HEK293 (cell line): Measurements from ENCODE around the gene COX20.

Experiments
- CTCF ChIA-PET: fragments of 350-600 bp; formaldehyde crosslinking; extraction: SDS; loops from one replicate; lab custom pipeline; 2021; ENCODE audit warnings: antibody characterized with exemption; lab: Yijun Ruan, JAX
- POLR2A ChIA-PET: fragments of 300-600 bp; formaldehyde crosslinking; extraction: SDS; loops from one replicate; lab custom pipeline; 2020; ENCODE audit warnings: antibody characterized with exemption, inconsistent platforms; lab: Yijun Ruan, JAX
- H3K27ac ChIP-seq: fragments of 200-500 bp; sonication (Bioruptor generic); 2 replicates; pipeline ENCODE4 v1.5.1; 2014; ENCODE audit warnings: low read depth, low read length, control low read depth, inconsistent platforms; ENCODE audit errors: extremely low read depth
- H3K36me3 ChIP-seq, 2 experiments: fragments of 200-500 bp in 1 of 2; sonication (Bioruptor generic) in 1 of 2; 1 replicate in 1 of 2; 2 replicates in 1 of 2; pipeline ENCODE4 v1.5.1; 2014 to 2017; ENCODE audit warnings: inconsistent platforms in 2 of 2, low read length in 2 of 2; ENCODE audit not compliant: control insufficient read depth in 2 of 2, insufficient read depth in 1 of 2
- H3K4me1 ChIP-seq: fragments of 200-500 bp; sonication (Bioruptor generic); 2 replicates; pipeline ENCODE4 v1.5.1; 2014; ENCODE audit warnings: mild to moderate bottlenecking, low read length, inconsistent platforms; ENCODE audit not compliant: control insufficient read depth, insufficient read depth
- H3K4me3 ChIP-seq: 2 replicates; pipeline ENCODE4 v1.5.1; 2011; ENCODE audit warnings: low read depth, mild to moderate bottlenecking, control low read depth, low read length, moderate library complexity
- H3K9me3 ChIP-seq: fragments of 200-500 bp; sonication (Bioruptor generic); 2 replicates; pipeline ENCODE4 v1.5.1; 2014; ENCODE audit warnings: low read depth, low read length, inconsistent platforms; ENCODE audit not compliant: control insufficient read depth, insufficient read depth
- BCL11A ChIP-seq: fragments of 450-650 bp; formaldehyde crosslinking; IDR thresholded peaks from 2 replicates; pipeline ENCODE4 v1.5.1; 2016; ENCODE audit warnings: low read depth, missing biosample characterization, missing genetic modification characterization
- EGR2 ChIP-seq: fragments of 450-650 bp; formaldehyde crosslinking; IDR thresholded peaks from 2 replicates; pipeline ENCODE4 v1.5.1; 2016; ENCODE audit warnings: low read depth, missing biosample characterization, missing genetic modification characterization
- IKZF3 ChIP-seq: fragments of 450-650 bp; IDR thresholded peaks from 2 replicates; pipeline ENCODE4 v1.5.0; 2018; ENCODE audit warnings: missing biosample characterization, mild to moderate bottlenecking, missing genetic modification characterization, moderate library complexity
- REPIN1 ChIP-seq: fragments of 450-650 bp; formaldehyde crosslinking; IDR thresholded peaks from 2 replicates; pipeline ENCODE4 v1.5.1; 2017; ENCODE audit warnings: missing biosample characterization, missing genetic modification characterization, low read depth
- ZBTB17 ChIP-seq: fragments of 450-650 bp; formaldehyde crosslinking; IDR thresholded peaks from 2 replicates; pipeline ENCODE4 v1.5.1; 2016; ENCODE audit warnings: missing biosample characterization, missing genetic modification characterization
- ZNF112 ChIP-seq: fragments of 450-650 bp; formaldehyde crosslinking; IDR thresholded peaks from 2 replicates; pipeline ENCODE4 v1.5.0; 2017; ENCODE audit warnings: missing biosample characterization, missing genetic modification characterization
- ZNF132 ChIP-seq: fragments of 450-650 bp; formaldehyde crosslinking; IDR thresholded peaks from 2 replicates; pipeline ENCODE4 v1.5.1; 2017; ENCODE audit warnings: missing biosample characterization, missing genetic modification characterization, borderline replicate concordance
- ZNF138 ChIP-seq: fragments of 450-650 bp; formaldehyde crosslinking; IDR thresholded peaks from 2 replicates; pipeline ENCODE4 v1.5.1; 2016; ENCODE audit warnings: missing biosample characterization, missing genetic modification characterization, borderline replicate concordance
- ZNF175 ChIP-seq: fragments of 450-650 bp; formaldehyde crosslinking; IDR thresholded peaks from 2 replicates; pipeline ENCODE4 v1.5.1; 2016; ENCODE audit warnings: missing biosample characterization, missing genetic modification characterization
- ZNF248 ChIP-seq: fragments of 450-650 bp; formaldehyde crosslinking; IDR thresholded peaks from 2 replicates; pipeline ENCODE4 v1.5.1; 2017; ENCODE audit warnings: missing biosample characterization, missing genetic modification characterization
- ZNF302 ChIP-seq: fragments of 450-650 bp; formaldehyde crosslinking; IDR thresholded peaks from 2 replicates; pipeline ENCODE4 v1.5.1; 2016; ENCODE audit warnings: missing biosample characterization, missing genetic modification characterization, low read depth
- ZNF311 ChIP-seq: fragments of 450-650 bp; formaldehyde crosslinking; IDR thresholded peaks from 2 replicates; pipeline ENCODE4 v1.5.1; 2017; ENCODE audit warnings: missing biosample characterization, missing genetic modification characterization, borderline replicate concordance
- ZNF350 ChIP-seq: fragments of 450-650 bp; formaldehyde crosslinking; IDR thresholded peaks from 2 replicates; pipeline ENCODE4 v1.5.0; 2017; ENCODE audit warnings: missing biosample characterization, mild to moderate bottlenecking, missing genetic modification characterization
- ZNF354C ChIP-seq: fragments of 450-650 bp; formaldehyde crosslinking; IDR thresholded peaks from 2 replicates; pipeline ENCODE4 v1.5.1; 2016; ENCODE audit warnings: missing biosample characterization, missing genetic modification characterization, low read depth, borderline replicate concordance
- ZNF423 ChIP-seq: fragments of 450-650 bp; formaldehyde crosslinking; IDR thresholded peaks from 2 replicates; pipeline ENCODE4 v1.5.1; 2016; ENCODE audit warnings: missing biosample characterization, missing genetic modification characterization
- ZNF501 ChIP-seq: fragments of 450-650 bp; formaldehyde crosslinking; IDR thresholded peaks from 2 replicates; pipeline ENCODE4 v1.5.1; 2016; ENCODE audit warnings: missing biosample characterization, missing genetic modification characterization
- ZNF555 ChIP-seq: fragments of 450-650 bp; formaldehyde crosslinking; conservative IDR thresholded peaks from 2 replicates; pipeline ENCODE4 v1.5.1; 2017; ENCODE audit warnings: missing biosample characterization, mild to moderate bottlenecking, missing genetic modification characterization, inconsistent platforms
- ZNF560 ChIP-seq: fragments of 450-650 bp; formaldehyde crosslinking; IDR thresholded peaks from 2 replicates; pipeline ENCODE4 v1.5.1; 2017; ENCODE audit warnings: missing biosample characterization, missing genetic modification characterization, borderline replicate concordance
- ZNF645 ChIP-seq: fragments of 450-650 bp; formaldehyde crosslinking; IDR thresholded peaks from 2 replicates; pipeline ENCODE4; 2016; ENCODE audit warnings: missing biosample characterization, missing genetic modification characterization
- ZNF664 ChIP-seq: fragments of 450-650 bp; formaldehyde crosslinking; IDR thresholded peaks from 2 replicates; pipeline ENCODE4 v1.5.1; 2016; ENCODE audit warnings: missing biosample characterization, missing genetic modification characterization
- ZNF701 ChIP-seq: fragments of 450-650 bp; formaldehyde crosslinking; IDR thresholded peaks from 2 replicates; pipeline ENCODE4 v1.5.1; 2016; ENCODE audit warnings: missing biosample characterization, missing genetic modification characterization
- ZNF747 ChIP-seq: fragments of 450-650 bp; formaldehyde crosslinking; IDR thresholded peaks from 2 replicates; pipeline ENCODE4 v1.5.1; 2016; ENCODE audit warnings: missing biosample characterization, missing genetic modification characterization
- ZNF777 ChIP-seq: fragments of 450-650 bp; formaldehyde crosslinking; IDR thresholded peaks from 2 replicates; pipeline ENCODE4 v1.5.1; 2017; ENCODE audit warnings: missing biosample characterization, missing genetic modification characterization, borderline replicate concordance
- ZNF785 ChIP-seq: fragments of 450-650 bp; formaldehyde crosslinking; IDR thresholded peaks from 2 replicates; pipeline ENCODE4 v1.5.1; 2016; ENCODE audit warnings: missing biosample characterization, missing genetic modification characterization
- ZNF843 ChIP-seq: fragments of 450-650 bp; formaldehyde crosslinking; IDR thresholded peaks from 2 replicates; pipeline ENCODE4 v1.5.1; 2016; ENCODE audit warnings: missing biosample characterization, missing genetic modification characterization
- ZSCAN30 ChIP-seq: fragments of 450-650 bp; IDR thresholded peaks from 2 replicates; pipeline ENCODE4 v1.5.1; 2018; ENCODE audit warnings: missing biosample characterization, mild to moderate bottlenecking, missing genetic modification characterization, moderate library complexity
- TF ChIP-seq, protein P1 (sequence below): fragments of 450-650 bp; formaldehyde crosslinking; IDR thresholded peaks from 2 replicates; pipeline ENCODE4 v1.5.1; 2016; ENCODE audit warnings: missing biosample characterization, missing genetic modification characterization
- TF ChIP-seq, protein P2 (sequence below): fragments of 450-650 bp; formaldehyde crosslinking; IDR thresholded peaks from 2 replicates; pipeline ENCODE4 v1.5.1; 2017; ENCODE audit warnings: missing biosample characterization, mild to moderate bottlenecking, missing genetic modification characterization, moderate library complexity
- TF ChIP-seq, protein P3 (sequence below): fragments of 450-650 bp; formaldehyde crosslinking; IDR thresholded peaks from 2 replicates; pipeline ENCODE4 v1.5.1; 2016; ENCODE audit warnings: missing biosample characterization, missing genetic modification characterization

COX20 gene

GRCh38 chr1:244835276-244836134 lies at the start of gene COX20:
Gene COX20 (plus strand): TSS chr1:244835658. CDS start chr1:244835715, 57 bp downstream.
- Histone ChIP-seq H3K9me3 (no peaks in the 10 kb centered on the region), H3K36me3 (peaks cover 4 to 19% of the 10 kb centered on the region in 2 experiments; a peak in 2 of 3 replicates), H3K4me3 (peak within 1 kb of the TSS; percentile 91), H3K27ac (peak within 1 kb of the TSS; percentile 99), H3K4me1 (peaks cover 10% of the 10 kb centered on the region; the same call in 1 of the 2 replicates)
- ChIA-PET CTCF (interaction anchor here (0.7 to 2.6 kb wide), 7 partner anchors 23 to 231 kb away, joined by 3 to 18 read pairs (median 7); no protein-coding TSS in a partner anchor), POLR2A (interaction anchor here (0.6 to 4.9 kb wide), 14 partner anchors 9 to 207 kb away, joined by 3 to 98 read pairs (median 6); partner anchors contain the start of gene HNRNPU)
- TF ChIP-seq ZNF777 (tag by site-specific recombination) (no peak), BCL11A (peak; percentile 81; the same call in 1 of the 2 replicates), ZNF350 (no peak), ZNF112 (tag by site-specific recombination) (no peak), ZNF175 (tag by site-specific recombination) (no peak), ZSCAN30 (tag by site-specific recombination) (peak; percentile 61), IKZF3 (tag by site-specific recombination) (peak; percentile 99), ZNF664 (tag by site-specific recombination) (0 out of 2 replicates have a peak, but pooled peaks have one; percentile 6), ZNF354C (tag by site-specific recombination) (no peak), ZNF785 (tag by site-specific recombination) (no peak), ZNF132 (no peak), ZBTB17 (tag by site-specific recombination) (peak; percentile 79), ZNF747 (tag by site-specific recombination) (no peak), ZNF423 (tag by site-specific recombination) (peak; percentile 51; the same call in 1 of the 2 replicates), ZNF138 (no peak), ZNF560 (tag by site-specific recombination) (no peak), ZNF555 (tag by site-specific recombination) (no peak), EGR2 (tag by site-specific recombination) (peak; percentile 50), ZNF701 (no peak), ZNF311 (no peak), ZNF248 (tag by site-specific recombination) (no peak), ZNF302 (tag by site-specific recombination) (no peak), ZNF645 (tag by site-specific recombination) (no peak; the same call in 1 of the 2 replicates), ZNF501 (tag by site-specific recombination) (0 out of 2 replicates have a peak, but pooled peaks have one; percentile 60), ZNF843 (tag by site-specific recombination) (peak; percentile 20; the same call in 1 of the 2 replicates), REPIN1 (tag by site-specific recombination) (no peak; the same call in 1 of the 2 replicates)
- TF ChIP-seq, protein P1, sequence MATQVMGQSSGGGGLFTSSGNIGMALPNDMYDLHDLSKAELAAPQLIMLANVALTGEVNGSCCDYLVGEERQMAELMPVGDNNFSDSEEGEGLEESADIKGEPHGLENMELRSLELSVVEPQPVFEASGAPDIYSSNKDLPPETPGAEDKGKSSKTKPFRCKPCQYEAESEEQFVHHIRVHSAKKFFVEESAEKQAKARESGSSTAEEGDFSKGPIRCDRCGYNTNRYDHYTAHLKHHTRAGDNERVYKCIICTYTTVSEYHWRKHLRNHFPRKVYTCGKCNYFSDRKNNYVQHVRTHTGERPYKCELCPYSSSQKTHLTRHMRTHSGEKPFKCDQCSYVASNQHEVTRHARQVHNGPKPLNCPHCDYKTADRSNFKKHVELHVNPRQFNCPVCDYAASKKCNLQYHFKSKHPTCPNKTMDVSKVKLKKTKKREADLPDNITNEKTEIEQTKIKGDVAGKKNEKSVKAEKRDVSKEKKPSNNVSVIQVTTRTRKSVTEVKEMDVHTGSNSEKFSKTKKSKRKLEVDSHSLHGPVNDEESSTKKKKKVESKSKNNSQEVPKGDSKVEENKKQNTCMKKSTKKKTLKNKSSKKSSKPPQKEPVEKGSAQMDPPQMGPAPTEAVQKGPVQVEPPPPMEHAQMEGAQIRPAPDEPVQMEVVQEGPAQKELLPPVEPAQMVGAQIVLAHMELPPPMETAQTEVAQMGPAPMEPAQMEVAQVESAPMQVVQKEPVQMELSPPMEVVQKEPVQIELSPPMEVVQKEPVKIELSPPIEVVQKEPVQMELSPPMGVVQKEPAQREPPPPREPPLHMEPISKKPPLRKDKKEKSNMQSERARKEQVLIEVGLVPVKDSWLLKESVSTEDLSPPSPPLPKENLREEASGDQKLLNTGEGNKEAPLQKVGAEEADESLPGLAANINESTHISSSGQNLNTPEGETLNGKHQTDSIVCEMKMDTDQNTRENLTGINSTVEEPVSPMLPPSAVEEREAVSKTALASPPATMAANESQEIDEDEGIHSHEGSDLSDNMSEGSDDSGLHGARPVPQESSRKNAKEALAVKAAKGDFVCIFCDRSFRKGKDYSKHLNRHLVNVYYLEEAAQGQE (tag by site-specific recombination): peak; percentile 16
- TF ChIP-seq, protein P2, sequence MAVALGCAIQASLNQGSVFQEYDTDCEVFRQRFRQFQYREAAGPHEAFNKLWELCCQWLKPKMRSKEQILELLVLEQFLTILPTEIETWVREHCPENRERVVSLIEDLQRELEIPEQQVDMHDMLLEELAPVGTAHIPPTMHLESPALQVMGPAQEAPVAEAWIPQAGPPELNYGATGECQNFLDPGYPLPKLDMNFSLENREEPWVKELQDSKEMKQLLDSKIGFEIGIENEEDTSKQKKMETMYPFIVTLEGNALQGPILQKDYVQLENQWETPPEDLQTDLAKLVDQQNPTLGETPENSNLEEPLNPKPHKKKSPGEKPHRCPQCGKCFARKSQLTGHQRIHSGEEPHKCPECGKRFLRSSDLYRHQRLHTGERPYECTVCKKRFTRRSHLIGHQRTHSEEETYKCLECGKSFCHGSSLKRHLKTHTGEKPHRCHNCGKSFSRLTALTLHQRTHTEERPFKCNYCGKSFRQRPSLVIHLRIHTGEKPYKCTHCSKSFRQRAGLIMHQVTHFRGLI: peak; percentile 77
- TF ChIP-seq, protein P3, sequence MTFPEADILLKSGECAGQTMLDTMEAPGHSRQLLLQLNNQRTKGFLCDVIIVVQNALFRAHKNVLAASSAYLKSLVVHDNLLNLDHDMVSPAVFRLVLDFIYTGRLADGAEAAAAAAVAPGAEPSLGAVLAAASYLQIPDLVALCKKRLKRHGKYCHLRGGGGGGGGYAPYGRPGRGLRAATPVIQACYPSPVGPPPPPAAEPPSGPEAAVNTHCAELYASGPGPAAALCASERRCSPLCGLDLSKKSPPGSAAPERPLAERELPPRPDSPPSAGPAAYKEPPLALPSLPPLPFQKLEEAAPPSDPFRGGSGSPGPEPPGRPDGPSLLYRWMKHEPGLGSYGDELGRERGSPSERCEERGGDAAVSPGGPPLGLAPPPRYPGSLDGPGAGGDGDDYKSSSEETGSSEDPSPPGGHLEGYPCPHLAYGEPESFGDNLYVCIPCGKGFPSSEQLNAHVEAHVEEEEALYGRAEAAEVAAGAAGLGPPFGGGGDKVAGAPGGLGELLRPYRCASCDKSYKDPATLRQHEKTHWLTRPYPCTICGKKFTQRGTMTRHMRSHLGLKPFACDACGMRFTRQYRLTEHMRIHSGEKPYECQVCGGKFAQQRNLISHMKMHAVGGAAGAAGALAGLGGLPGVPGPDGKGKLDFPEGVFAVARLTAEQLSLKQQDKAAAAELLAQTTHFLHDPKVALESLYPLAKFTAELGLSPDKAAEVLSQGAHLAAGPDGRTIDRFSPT (tag by site-specific recombination): peak; percentile 94
